K562 (cell line): ENCODE measurements around the gene GMDS. TPM values are rescaled to one million over a fixed set of nuclear protein-coding genes. Genes with fewer than 3 reads are reported as not detected.

Experiments used
- ATAC-seq: fragments of 200-7000 bp; cut with Tn5 transposase; 3 replicates; pipeline ENCODE4 v1.9.1; 2020; ENCODE audit warnings: moderate library complexity
- BruUV-seq: library from RNA; stranded (reverse); fragments of 400-500 nt; replicated peaks from 2 replicates; lab custom pipeline; 2021; lab: Mats Ljungman, UMichigan
- CTCF ChIA-PET: fragments of 300-600 bp; formaldehyde crosslinking; extraction: SDS; loops from one replicate; lab custom pipeline; 2021; ENCODE audit warnings: low intra/inter-chr PET ratio; lab: Yijun Ruan, JAX
- POLR2A ChIA-PET: fragments of 300-600, 350-650 bp; sonication (Branson Sonifier 250); formaldehyde crosslinking; extraction: SDS; loops from one replicate; lab custom pipeline; 2021; ENCODE audit warnings: antibody characterized with exemption, inconsistent platforms; lab: Yijun Ruan, JAX
- DNase-seq, 4 experiments: peaks; one replicate each; pipeline versions ENCODE4 v3.0.0 to v3.0.0-alpha.2; 2011 to 2018; ENCODE audit warnings: low spot score in 3 of 4, mixed read lengths in 3 of 4; ENCODE audit errors: extremely low read depth in 1 of 4
- FAIRE-seq: peaks from 2 replicates; lab custom pipeline; 2011; peaks lifted over from hg19 to GRCh38; lab: Jason Lieb, UNC
- H2AFZ ChIP-seq: 2 replicates; pipeline ENCODE4 v1.6.0; 2011; ENCODE audit warnings: low read depth, low read length, control low read depth, inconsistent platforms
- H3K27ac ChIP-seq: fragments of 200-600 bp; 3 replicates; pipeline ENCODE4 v1.8.0; 2011; ENCODE audit warnings: low read depth, mild to moderate bottlenecking, control low read depth, inconsistent platforms, low read length, moderate library complexity, mixed read lengths; ENCODE audit errors: extremely low read depth
- H3K27me3 ChIP-seq, 2 experiments: fragments of 300-600 bp in 1 of 2; 2 replicates in 1 of 2; 3 replicates in 1 of 2; pipeline versions ENCODE4 v1.6.0 to v1.8.0; 2011; ENCODE audit warnings: inconsistent platforms in 2 of 2, low read length in 2 of 2, mild to moderate bottlenecking in 1 of 2, mixed read lengths in 1 of 2, moderate library complexity in 1 of 2; ENCODE audit not compliant: control insufficient read depth in 2 of 2, insufficient read depth in 2 of 2
- H3K36me3 ChIP-seq: fragments of 300-600 bp; 3 replicates; pipeline ENCODE4 v1.8.0; 2011; ENCODE audit warnings: mild to moderate bottlenecking, low read length, inconsistent platforms; ENCODE audit not compliant: control insufficient read depth, insufficient read depth
- H3K4me1 ChIP-seq, 2 experiments: fragments of 200-600 bp in 1 of 2; replicated peaks in 1 of 2; 2 replicates in 1 of 2; 3 replicates in 1 of 2; pipeline versions ENCODE4 v1.5.1 to v1.8.0; 2011; ENCODE audit warnings: inconsistent platforms in 2 of 2, low read length in 2 of 2, mild to moderate bottlenecking in 1 of 2, mixed read lengths in 1 of 2, moderate library complexity in 1 of 2; ENCODE audit not compliant: control insufficient read depth in 2 of 2, insufficient read depth in 2 of 2
- H3K4me2 ChIP-seq: 2 replicates; pipeline ENCODE4 v1.6.1; 2011; ENCODE audit warnings: low read length, control low read depth, inconsistent platforms, mixed read lengths; ENCODE audit not compliant: insufficient read depth
- H3K4me3 ChIP-seq: fragments of 200-600 bp; sonication (generic), shearing (Covaris generic); 2 replicates; pipeline ENCODE4 v1.5.1; 2016; ENCODE audit warnings: control low read depth, inconsistent platforms
- H3K79me2 ChIP-seq: fragments of 200-600 bp; 3 replicates; pipeline ENCODE4 v1.8.0; 2011; ENCODE audit warnings: low read length, inconsistent platforms; ENCODE audit not compliant: control insufficient read depth, insufficient read depth
- H3K9ac ChIP-seq, 2 experiments: 2 replicates each; pipeline versions ENCODE4 v1.6.0 to v1.6.1; 2011; ENCODE audit warnings: low read depth in 2 of 2, low read length in 2 of 2, control low read depth in 1 of 2, inconsistent platforms in 1 of 2, mild to moderate bottlenecking in 1 of 2, mixed read lengths in 1 of 2; ENCODE audit not compliant: insufficient read depth in 1 of 2
- H3K9me1 ChIP-seq: one replicate; pipeline ENCODE4 v1.6.0; 2011; ENCODE audit warnings: inconsistent platforms, mild to moderate bottlenecking, low read length, moderate library complexity; ENCODE audit not compliant: control insufficient read depth, insufficient read depth
- H3K9me3 ChIP-seq: replicated peaks from 2 replicates; pipeline ENCODE4 v1.5.1; 2011; ENCODE audit warnings: low read depth, low read length, inconsistent platforms; ENCODE audit not compliant: control insufficient read depth, insufficient read depth
- H4K20me1 ChIP-seq: replicated peaks from 2 replicates; pipeline ENCODE4 v1.6.1; 2011; ENCODE audit warnings: low read length, inconsistent platforms, mixed read lengths; ENCODE audit not compliant: control insufficient read depth, insufficient read depth
- E4F1 ChIP-seq: fragments of 250-450 bp; sonication (Bioruptor Pico); IDR thresholded peaks from 2 replicates; pipeline ENCODE4 v1.5.0; 2021; ENCODE audit warnings: mild to moderate bottlenecking, borderline replicate concordance
- GABPB2 ChIP-seq: fragments of 250-450 bp; sonication (Bioruptor Pico); conservative IDR thresholded peaks from 2 replicates; pipeline ENCODE4 v1.5.1; 2021; ENCODE audit warnings: mild to moderate bottlenecking
- PYGO2 ChIP-seq: fragments of 450-650 bp; IDR thresholded peaks from 2 replicates; pipeline ENCODE4 v1.6.1; 2016; ENCODE audit warnings: mild to moderate bottlenecking, missing genetic modification characterization, moderate library complexity, missing compliant biosample characterization
- SRF ChIP-seq, 2 experiments: fragments of 250-450, 450-650 bp in 1 of 2; sonication (Bioruptor Pico) in 1 of 2; sonication (generic) in 1 of 2; formaldehyde crosslinking; IDR thresholded peaks; 2 replicates each; pipeline versions ENCODE4 v1.5.0 to v1.5.1; 2020 to 2022; ENCODE audit warnings: mild to moderate bottlenecking in 1 of 2, missing genetic modification reagents in 1 of 2
- SRSF9 ChIP-seq: fragments of 200-400 bp; formaldehyde crosslinking; IDR thresholded peaks from 2 replicates; pipeline ENCODE4 v1.6.1; 2017; ENCODE audit warnings: low read depth, low read length, borderline replicate concordance
- XRCC5 ChIP-seq: fragments of 200-400 bp; formaldehyde crosslinking; IDR thresholded peaks from 2 replicates; pipeline ENCODE4 v1.6.1; 2017; ENCODE audit warnings: low read depth, mild to moderate bottlenecking, low read length
- ZBTB8A ChIP-seq: fragments of 450-650 bp; IDR thresholded peaks from 2 replicates; pipeline ENCODE4 v1.6.1; 2018; ENCODE audit warnings: mild to moderate bottlenecking, moderate library complexity; ENCODE audit not compliant: partially characterized antibody
- ZNF232 ChIP-seq: sonication (generic); formaldehyde crosslinking; IDR thresholded peaks from 2 replicates; pipeline ENCODE4 v1.8.0; 2022; ENCODE audit warnings: mild to moderate bottlenecking, missing genetic modification reagents
- ZNF277 ChIP-seq: fragments of 250-450 bp; sonication (Bioruptor Pico); IDR thresholded peaks from 2 replicates; pipeline ENCODE4 v1.8.0; 2022; ENCODE audit warnings: inconsistent platforms, mild to moderate bottlenecking, moderate library complexity, borderline replicate concordance
- ZNF583 ChIP-seq: fragments of 250-450 bp; sonication (Bioruptor Pico); IDR thresholded peaks from 2 replicates; pipeline ENCODE4 v1.4.0; 2020
- ZSCAN29 ChIP-seq: fragments of 450-650 bp; IDR thresholded peaks from 2 replicates; pipeline ENCODE4 v1.6.1; 2017
- WGBS: fragments of 100-300 bp; shearing (Covaris generic); methylation state at CpG from one replicate; pipeline ENCODE4 v1.1.6; 2016; ENCODE audit warnings: low coverage, mixed read lengths; ENCODE audit not compliant: insufficient coverage; ENCODE audit errors: missing lambda C conversion rate; 5-methylcytosine and 5-hydroxymethylcytosine counted together
- in situ Hi-C: fragments of 300-500 bp; cut with MboI; formaldehyde crosslinking; loops from 4 replicates; pipeline ENCODE4 v1.15.0; 2018; ENCODE audit warnings: inconsistent platforms, mixed read lengths
- intact Hi-C: fragments of 100-400 bp; cut with micrococcal nuclease; formaldehyde crosslinking; loops from 2 replicates; pipeline ENCODE4 v1.14.2; 2022
- polyA plus RNA-seq, 8 experiments: library from polyadenylated mRNA; depleted of rRNA in 4 of 8; stranded (reverse) in 5 of 8; unstranded in 3 of 8; fragments of >200 nt; fragmentation: Nextera tagmentation in 2 of 8; fragmentation: Illumina TruSeq in 1 of 8; extraction: Ambion mirVana in 2 of 8; extraction: Trizol in 1 of 8; gene quantifications; 2 replicates each; pipeline versions ENCODE4 v1.2.1 to v1.2.3, GENCODE V29; 2011 to 2014; ENCODE audit warnings: inconsistent platforms in 1 of 8, missing spikeins in 1 of 8
- total RNA-seq, 7 experiments: library from RNA; depleted of rRNA in 6 of 7; stranded (reverse); fragments of >200 nt in 6 of 7; fragmentation: Illumina TruSeq in 2 of 7; extraction: Trizol in 2 of 7; gene quantifications; 2 replicates each; pipeline versions ENCODE4 v1.2.1 to v1.2.3, GENCODE V29; 2011 to 2021; ENCODE audit warnings: low replicate concordance in 1 of 7

The GMDS gene
- total and polyA plus RNA-seq, 9 of the 15 experiments (the other 6 are each of a cell fraction or from before 2014, with no cell fraction given): 0.48 to 31.8 (median 13.4) TPM

GRCh38 chr6:1708122-1708521 is 537.3 kb downstream of the GMDS start:
- Histone ChIP-seq H3K4me1 (peaks cover 9 to 12% of the 10 kb centered on the region in 2 experiments; a peak in 4 of 5 replicates), H3K9ac (no peak overlapping the region), H3K27me3 (peaks cover 10 to 26% of the 10 kb centered on the region in 2 experiments), H3K36me3 (no peaks in the 10 kb centered on the region), H3K9me1 (no peaks in the 10 kb centered on the region), H3K27ac (no peak overlapping the region), H3K9me3 (no peaks in the 10 kb centered on the region), H2AFZ (no peak overlapping the region), H3K4me2 (no peak overlapping the region), H3K79me2 (no peaks in the 10 kb centered on the region), H3K4me3 (no peak overlapping the region), H4K20me1 (peaks cover 3% of the 10 kb centered on the region; the same call in 1 of the 2 replicates)
- ChIA-PET CTCF (no interaction called here), POLR2A (interaction anchor here (2.9 kb wide), 1 partner anchor 11 kb away, joined by 14 read pairs; no protein-coding TSS in a partner anchor)
- DNase-seq (no peak), FAIRE-seq (no peak), ATAC-seq (no peak)
- TF ChIP-seq SRF (CRISPR knock-in tag; IDR thresholded peaks at IDR 0.05) (no peak), ZNF583 (no peak), PYGO2 (tag) (no peak), SRSF9 (no peak), XRCC5 (no peak), ZSCAN29 (no peak), E4F1 (CRISPR knock-in tag) (no peak), ZBTB8A (no peak), ZNF232 (CRISPR knock-in tag) (no peak), GABPB2 (CRISPR knock-in tag) (no peak), ZNF277 (CRISPR knock-in tag) (no peak)
- WGBS: 23% methylated on average over 15 of the region's 15 CpGs
- in situ Hi-C loops: no loop called here
- intact Hi-C loops: no loop called here
- no TSS peak for BruUV-seq
